ENCODE data around the gene BNC2.

DNA sequence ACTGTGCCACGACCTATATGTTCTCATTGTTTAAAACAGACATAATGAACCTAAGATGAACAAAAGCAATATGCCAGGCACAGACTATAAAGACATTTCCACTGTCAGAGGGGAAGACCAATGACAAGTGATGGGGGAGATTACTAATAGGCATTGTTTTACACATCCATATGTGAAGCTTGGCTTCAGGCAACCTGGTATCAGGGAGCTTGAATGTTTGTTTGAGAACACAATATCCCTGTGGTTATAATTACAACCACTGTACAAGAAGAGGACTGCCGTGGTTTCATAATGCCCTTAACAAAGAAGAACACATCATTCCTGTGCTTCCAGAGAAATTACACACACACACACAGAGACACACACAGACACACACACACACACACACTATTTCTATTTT lies 385.7 kb downstream of the BNC2 start:
- TF ChIP-seq, protein P1, sequence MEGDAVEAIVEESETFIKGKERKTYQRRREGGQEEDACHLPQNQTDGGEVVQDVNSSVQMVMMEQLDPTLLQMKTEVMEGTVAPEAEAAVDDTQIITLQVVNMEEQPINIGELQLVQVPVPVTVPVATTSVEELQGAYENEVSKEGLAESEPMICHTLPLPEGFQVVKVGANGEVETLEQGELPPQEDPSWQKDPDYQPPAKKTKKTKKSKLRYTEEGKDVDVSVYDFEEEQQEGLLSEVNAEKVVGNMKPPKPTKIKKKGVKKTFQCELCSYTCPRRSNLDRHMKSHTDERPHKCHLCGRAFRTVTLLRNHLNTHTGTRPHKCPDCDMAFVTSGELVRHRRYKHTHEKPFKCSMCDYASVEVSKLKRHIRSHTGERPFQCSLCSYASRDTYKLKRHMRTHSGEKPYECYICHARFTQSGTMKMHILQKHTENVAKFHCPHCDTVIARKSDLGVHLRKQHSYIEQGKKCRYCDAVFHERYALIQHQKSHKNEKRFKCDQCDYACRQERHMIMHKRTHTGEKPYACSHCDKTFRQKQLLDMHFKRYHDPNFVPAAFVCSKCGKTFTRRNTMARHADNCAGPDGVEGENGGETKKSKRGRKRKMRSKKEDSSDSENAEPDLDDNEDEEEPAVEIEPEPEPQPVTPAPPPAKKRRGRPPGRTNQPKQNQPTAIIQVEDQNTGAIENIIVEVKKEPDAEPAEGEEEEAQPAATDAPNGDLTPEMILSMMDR (IDR thresholded peaks at IDR 0.05): no peak
- TF ChIP-seq POLR2A (IDR thresholded peaks at IDR 0.05): no peak

All from right lobe of liver (tissue), 4 donors.